ENCODE data around the gene PTPRQ. TPM values are rescaled to one million over a fixed set of nuclear protein-coding genes. Genes with fewer than 3 reads are reported as not detected.

The PTPRQ gene
- total and polyA plus RNA-seq, 9 of the 15 experiments (the other 6 are each of a cell fraction or from before 2014, with no cell fraction given) = not detected

DNA sequence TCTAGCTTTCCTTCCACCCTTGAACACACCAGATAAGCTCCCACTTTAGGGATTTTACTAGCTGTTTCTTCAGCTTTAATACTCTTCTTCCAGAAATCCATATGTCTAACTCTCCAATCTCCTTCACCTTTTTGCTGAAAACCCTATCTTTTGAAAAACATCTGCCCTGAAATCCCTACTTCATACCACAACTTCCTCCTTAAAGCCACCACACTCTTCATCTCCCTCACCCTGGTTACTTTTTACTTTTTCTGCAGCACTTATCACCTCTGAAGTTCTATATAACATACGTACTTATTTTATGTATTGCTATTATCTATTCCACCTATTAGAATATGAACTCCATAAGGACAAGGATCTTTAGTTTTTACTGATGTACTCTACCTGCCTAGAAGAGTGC is 28.6 kb upstream of the PTPRQ start:
- WGBS (ENCODE audit: insufficient coverage, low coverage, missing lambda C conversion rate) = 11% methylated on average over 1 of the region's 1 CpG
- no peak overlapping the region for H3K27ac ChIP-seq (ENCODE audit: extremely low read depth, low read depth, low read length)
- no peaks in the 10 kb centered on the region for H3K9me1 ChIP-seq (ENCODE audit: control insufficient read depth, insufficient read depth, low read length)
- ChIA-PET CTCF (ENCODE audit: low intra/inter-chr PET ratio) (no interaction called here), POLR2A (no interaction called here)
- BruUV-seq (replicated peaks) = no TSS peak
- TF ChIP-seq RNF2 (IDR thresholded peaks at IDR 0.05) = no peak
- TF ChIP-seq EZH2 (IDR thresholded peaks at IDR 0.05; ENCODE audit: borderline replicate concordance, low read depth, low read length) = no peak
- no peak for TF ChIP-seq XRCC3 (IDR thresholded peaks at IDR 0.05)
- no peak for TF ChIP-seq NCOA1 (IDR thresholded peaks at IDR 0.05; ENCODE audit: low read depth)
- TF ChIP-seq ZNF77 (CRISPR knock-in tag; IDR thresholded peaks at IDR 0.05) = no peak
- TF ChIP-seq ZNF3 (CRISPR knock-in tag; IDR thresholded peaks at IDR 0.05) = no peak
- no peaks in the 10 kb centered on the region for H3K79me2 ChIP-seq (ENCODE audit: control insufficient read depth, insufficient read depth, low read length)
- ATAC-seq (no peak), DNase-seq (ENCODE audit: extremely low read depth in 1 of 4, low spot score in 3 of 4) (no peak), FAIRE-seq (no peak)
- no peak overlapping the region for H3K4me3 ChIP-seq
- H4K20me1 ChIP-seq (replicated peaks; ENCODE audit: control insufficient read depth, insufficient read depth, low read length) = no peaks in the 10 kb centered on the region
- no peaks in the 10 kb centered on the region for H3K9me3 ChIP-seq (replicated peaks; ENCODE audit: control insufficient read depth, insufficient read depth, low read depth, low read length)
- H3K27me3 ChIP-seq (ENCODE audit: control insufficient read depth in 2 of 2, insufficient read depth in 2 of 2, low read length in 2 of 2) = no peaks in the 10 kb centered on the region
- intact Hi-C loops (cut with micrococcal nuclease) (loop anchor here (10.0 kb wide), 1 partner anchor 1209 kb away; no protein-coding TSS in a partner anchor), in situ Hi-C loops (cut with MboI) (no loop called here)
- H2AFZ ChIP-seq (ENCODE audit: low read depth, low read length) = no peak overlapping the region
- no peak overlapping the region for H3K4me2 ChIP-seq (ENCODE audit: insufficient read depth, low read length)
- H3K36me3 ChIP-seq (ENCODE audit: control insufficient read depth, insufficient read depth, low read length) = no peaks in the 10 kb centered on the region
- H3K9ac ChIP-seq (ENCODE audit: insufficient read depth in 1 of 2, low read depth in 2 of 2, low read length in 2 of 2) = no peak overlapping the region
- no peaks in the 10 kb centered on the region for H3K4me1 ChIP-seq (replicated peaks in 1 of 2; ENCODE audit: control insufficient read depth in 2 of 2, insufficient read depth in 2 of 2, low read length in 2 of 2)

DNA sequence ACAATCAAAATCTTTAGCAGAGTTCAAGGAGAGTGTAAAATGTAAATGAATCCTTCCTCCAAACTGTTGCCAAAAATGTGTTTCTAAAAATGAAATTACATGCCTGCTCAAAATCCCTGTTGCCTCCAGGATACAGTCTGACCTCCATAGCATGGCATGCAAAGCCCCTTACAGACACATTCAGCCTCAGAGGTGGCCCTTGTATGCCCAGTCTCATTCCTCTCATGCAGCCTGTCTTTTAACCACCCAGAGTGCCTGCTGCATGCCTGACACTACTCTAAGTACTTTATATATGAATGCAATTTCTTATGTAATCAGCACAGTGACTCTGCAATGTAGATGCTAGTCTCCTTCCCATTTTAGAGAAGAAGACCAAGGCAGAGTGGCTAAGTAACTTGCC is 24.4 kb upstream of the PTPRQ start:
- ATAC-seq (no peak), FAIRE-seq (no peak), DNase-seq (ENCODE audit: extremely low read depth in 1 of 4, low spot score in 3 of 4) (no peak)
- Histone ChIP-seq H2AFZ (ENCODE audit: low read depth, low read length) (no peak overlapping the region), H3K79me2 (ENCODE audit: control insufficient read depth, insufficient read depth, low read length) (no peaks in the 10 kb centered on the region), H3K27ac (ENCODE audit: extremely low read depth, low read depth, low read length) (no peak overlapping the region), H3K4me3 (no peak overlapping the region), H3K9ac (ENCODE audit: insufficient read depth in 1 of 2, low read depth in 2 of 2, low read length in 2 of 2) (no peak overlapping the region), H3K9me1 (ENCODE audit: control insufficient read depth, insufficient read depth, low read length) (no peaks in the 10 kb centered on the region), H3K27me3 (ENCODE audit: control insufficient read depth in 2 of 2, insufficient read depth in 2 of 2, low read length in 2 of 2) (no peaks in the 10 kb centered on the region), H3K36me3 (ENCODE audit: control insufficient read depth, insufficient read depth, low read length) (no peaks in the 10 kb centered on the region), H3K4me1 (replicated peaks in 1 of 2; ENCODE audit: control insufficient read depth in 2 of 2, insufficient read depth in 2 of 2, low read length in 2 of 2) (no peaks in the 10 kb centered on the region), H3K4me2 (ENCODE audit: insufficient read depth, low read length) (no peak overlapping the region), H3K9me3 (replicated peaks; ENCODE audit: control insufficient read depth, insufficient read depth, low read depth, low read length) (no peaks in the 10 kb centered on the region; the same call in 1 of the 2 replicates), H4K20me1 (replicated peaks; ENCODE audit: control insufficient read depth, insufficient read depth, low read length) (no peaks in the 10 kb centered on the region)
- intact Hi-C loops (cut with micrococcal nuclease) = loop anchor here (10.0 kb wide), 1 partner anchor 1205 kb away; no protein-coding TSS in a partner anchor
- in situ Hi-C loops (cut with MboI) = no loop called here
- no TSS peak for BruUV-seq (replicated peaks)
- POLR2A ChIA-PET = no interaction called here
- CTCF ChIA-PET (ENCODE audit: low intra/inter-chr PET ratio) = no interaction called here
- TF ChIP-seq, protein P1, sequence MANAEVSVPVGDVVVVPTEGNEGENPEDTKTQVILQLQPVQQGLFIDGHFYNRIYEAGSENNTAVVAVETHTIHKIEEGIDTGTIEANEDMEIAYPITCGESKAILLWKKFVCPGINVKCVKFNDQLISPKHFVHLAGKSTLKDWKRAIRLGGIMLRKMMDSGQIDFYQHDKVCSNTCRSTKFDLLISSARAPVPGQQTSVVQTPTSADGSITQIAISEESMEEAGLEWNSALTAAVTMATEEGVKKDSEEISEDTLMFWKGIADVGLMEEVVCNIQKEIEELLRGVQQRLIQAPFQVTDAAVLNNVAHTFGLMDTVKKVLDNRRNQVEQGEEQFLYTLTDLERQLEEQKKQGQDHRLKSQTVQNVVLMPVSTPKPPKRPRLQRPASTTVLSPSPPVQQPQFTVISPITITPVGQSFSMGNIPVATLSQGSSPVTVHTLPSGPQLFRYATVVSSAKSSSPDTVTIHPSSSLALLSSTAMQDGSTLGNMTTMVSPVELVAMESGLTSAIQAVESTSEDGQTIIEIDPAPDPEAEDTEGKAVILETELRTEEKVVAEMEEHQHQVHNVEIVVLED (CRISPR knock-in tag; IDR thresholded peaks at IDR 0.05) = no peak
- no peak for TF ChIP-seq L3MBTL2 (IDR thresholded peaks at IDR 0.05)
- TF ChIP-seq, protein P2, sequence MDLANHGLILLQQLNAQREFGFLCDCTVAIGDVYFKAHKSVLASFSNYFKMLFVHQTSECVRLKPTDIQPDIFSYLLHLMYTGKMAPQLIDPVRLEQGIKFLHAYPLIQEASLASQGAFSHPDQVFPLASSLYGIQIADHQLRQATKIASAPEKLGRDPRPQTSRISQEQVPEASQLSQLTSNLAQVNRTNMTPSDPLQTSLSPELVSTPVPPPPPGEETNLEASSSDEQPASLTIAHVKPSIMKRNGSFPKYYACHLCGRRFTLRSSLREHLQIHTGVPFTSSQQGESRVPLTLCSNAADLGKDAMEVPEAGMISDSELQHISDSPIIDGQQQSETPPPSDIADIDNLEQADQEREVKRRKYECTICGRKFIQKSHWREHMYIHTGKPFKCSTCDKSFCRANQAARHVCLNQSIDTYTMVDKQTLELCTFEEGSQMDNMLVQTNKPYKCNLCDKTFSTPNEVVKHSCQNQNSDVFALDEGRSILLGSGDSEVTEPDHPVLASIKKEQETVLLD (IDR thresholded peaks at IDR 0.05) = no peak
- TF ChIP-seq CREBBP (IDR thresholded peaks at IDR 0.05; ENCODE audit: low read depth, low read length) = no peak
- no peak for TF ChIP-seq KLF10 (CRISPR knock-in tag; IDR thresholded peaks at IDR 0.05)
- TF ChIP-seq, protein P3, sequence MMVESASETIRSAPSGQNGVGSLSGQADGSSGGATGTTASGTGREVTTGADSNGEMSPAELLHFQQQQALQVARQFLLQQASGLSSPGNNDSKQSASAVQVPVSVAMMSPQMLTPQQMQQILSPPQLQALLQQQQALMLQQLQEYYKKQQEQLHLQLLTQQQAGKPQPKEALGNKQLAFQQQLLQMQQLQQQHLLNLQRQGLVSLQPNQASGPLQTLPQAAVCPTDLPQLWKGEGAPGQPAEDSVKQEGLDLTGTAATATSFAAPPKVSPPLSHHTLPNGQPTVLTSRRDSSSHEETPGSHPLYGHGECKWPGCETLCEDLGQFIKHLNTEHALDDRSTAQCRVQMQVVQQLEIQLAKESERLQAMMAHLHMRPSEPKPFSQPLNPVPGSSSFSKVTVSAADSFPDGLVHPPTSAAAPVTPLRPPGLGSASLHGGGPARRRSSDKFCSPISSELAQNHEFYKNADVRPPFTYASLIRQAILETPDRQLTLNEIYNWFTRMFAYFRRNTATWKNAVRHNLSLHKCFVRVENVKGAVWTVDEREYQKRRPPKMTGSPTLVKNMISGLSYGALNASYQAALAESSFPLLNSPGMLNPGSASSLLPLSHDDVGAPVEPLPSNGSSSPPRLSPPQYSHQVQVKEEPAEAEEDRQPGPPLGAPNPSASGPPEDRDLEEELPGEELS (CRISPR knock-in tag; IDR thresholded peaks at IDR 0.05; ENCODE audit: borderline replicate concordance) = no peak
- no peak for TF ChIP-seq TCF7L2 (IDR thresholded peaks at IDR 0.05; ENCODE audit: low read depth, low read length)
- TF ChIP-seq FIP1L1 (IDR thresholded peaks at IDR 0.05; ENCODE audit: low read depth, low read length, poor library complexity, severe bottlenecking) = no peak

All from K562 (cell line).